Liver (tissue), 3 donors: Measurements from ENCODE around the gene IL26.

Experiments used
- CTCF ChIP-seq: fragments of 150-350 bp; IDR thresholded peaks from 2 replicates; pipeline ENCODE4 v1.5.1; 2017; ENCODE audit warnings: improper control_type of control experiment, low read depth, low read length; ENCODE audit not compliant: missing input control
- EGR1 ChIP-seq, 2 donors: IDR thresholded peaks; 2 replicates each; pipeline ENCODE4 v1.6.1; 2016 to 2018; ENCODE audit warnings: antibody characterized with exemption in 2 of 2, low read depth in 2 of 2
- MAX ChIP-seq: IDR thresholded peaks from 2 replicates; pipeline ENCODE4 v1.6.1; 2016; ENCODE audit warnings: antibody characterized with exemption
- RAD21 ChIP-seq, 2 donors: IDR thresholded peaks; 2 replicates each; pipeline ENCODE4 v1.6.1; 2016; ENCODE audit warnings: antibody characterized with exemption in 2 of 2, mild to moderate bottlenecking in 2 of 2
- REST ChIP-seq: IDR thresholded peaks from 2 replicates; pipeline ENCODE4 v1.6.1; 2016; ENCODE audit warnings: antibody characterized with exemption, mild to moderate bottlenecking
- donor health status: healthy.
- donor health status: healthy.

GRCh38 chr12:68227356-68227755 lies 1.7 kb upstream of the IL26 start:
- TF ChIP-seq CTCF (no peak), REST (no peak), RAD21 (IDR thresholded peaks at IDR 0.05) (no peak), EGR1 (IDR thresholded peaks at IDR 0.05; ENCODE audit: low read depth in 2 of 2) (no peak), MAX (no peak)
